Effector memory CD4-positive, alpha-beta T cell (primary cell): ENCODE measurements around the gene ZFP62.
"Not testable (repeated sequence)": the region's sequence is repeated elsewhere in the genome, so short reads cannot be mapped to it uniquely, and the experiment has no call there.

Experiments used
- DNase-seq, 3 donors: peaks; one replicate each; pipeline ENCODE4 v3.0.0-alpha.2; 2020
- H3K27ac ChIP-seq: 2 replicates; pipeline ENCODE4 v1.7.0; 2013; ENCODE audit warnings: mild to moderate bottlenecking, low read length, moderate library complexity; ENCODE audit not compliant: insufficient read depth, poor library complexity, severe bottlenecking
- H3K27me3 ChIP-seq: replicated peaks from 2 replicates; pipeline ENCODE4 v1.7.0; 2013; ENCODE audit warnings: mild to moderate bottlenecking, low read length; ENCODE audit not compliant: insufficient read depth, control insufficient read depth, poor library complexity, severe bottlenecking
- H3K36me3 ChIP-seq: 2 replicates; pipeline ENCODE4 v1.7.0; 2013; ENCODE audit warnings: mild to moderate bottlenecking, low read length, moderate library complexity; ENCODE audit not compliant: control insufficient read depth, insufficient read depth
- H3K4me1 ChIP-seq: 2 replicates; pipeline ENCODE4 v1.7.0; 2013; ENCODE audit warnings: low read length, mild to moderate bottlenecking; ENCODE audit not compliant: control insufficient read depth, insufficient read depth, poor library complexity, severe bottlenecking
- H3K4me3 ChIP-seq: 2 replicates; pipeline ENCODE4 v1.7.0; 2013; ENCODE audit warnings: low read length, low read depth, mild to moderate bottlenecking; ENCODE audit not compliant: insufficient read depth, poor library complexity, severe bottlenecking
- H3K9me3 ChIP-seq: 2 replicates; pipeline ENCODE4 v1.7.0; 2013; ENCODE audit warnings: mild to moderate bottlenecking, low read length, moderate library complexity; ENCODE audit not compliant: control insufficient read depth

ZFP62 gene

GRCh38 chr5:180895330-180895729, 34.3 kb upstream of the ZFP62 start:
- H3K36me3 ChIP-seq, H3K9me3 ChIP-seq, DNase-seq, H3K27me3 ChIP-seq, H3K4me1 ChIP-seq, H3K27ac ChIP-seq, H3K4me3 ChIP-seq: not testable (repeated sequence)

DNA sequence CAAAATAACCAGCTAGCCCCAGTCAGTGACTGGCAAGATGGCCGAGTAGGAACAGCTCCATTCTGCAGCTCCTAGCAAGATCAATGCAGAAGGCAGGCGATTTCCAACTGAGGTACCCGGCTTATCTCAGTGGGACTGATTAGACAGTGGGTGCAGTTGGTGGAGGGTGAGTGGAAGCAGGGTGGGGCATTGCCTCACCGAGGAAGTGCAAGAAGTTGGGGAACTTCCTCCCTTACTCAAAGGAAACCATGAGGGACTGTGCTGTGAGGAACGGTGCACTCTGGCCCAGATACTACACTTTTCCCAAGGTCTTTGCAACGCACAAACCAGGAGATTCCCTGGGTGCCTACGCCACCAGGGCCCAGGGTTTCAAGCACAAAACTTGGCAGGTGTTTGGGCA, 28.3 kb upstream of the ZFP62 start:
- Histone ChIP-seq H3K4me1 (no peaks in the 10 kb centered on the region), H3K36me3 (no peaks in the 10 kb centered on the region), H3K9me3 (no peaks in the 10 kb centered on the region), H3K27me3 (no peaks in the 10 kb centered on the region), H3K27ac (no peak overlapping the region), H3K4me3 (no peak overlapping the region)
- DNase-seq = no peak

- not testable (repeated sequence) for H3K36me3 ChIP-seq, H3K9me3 ChIP-seq, H3K4me1 ChIP-seq, H3K4me3 ChIP-seq, H3K27ac ChIP-seq, DNase-seq, H3K27me3 ChIP-seq
Measured at GRCh38 chr5:180885845-180886529, 24.9 kb upstream of the ZFP62 start.

DNA sequence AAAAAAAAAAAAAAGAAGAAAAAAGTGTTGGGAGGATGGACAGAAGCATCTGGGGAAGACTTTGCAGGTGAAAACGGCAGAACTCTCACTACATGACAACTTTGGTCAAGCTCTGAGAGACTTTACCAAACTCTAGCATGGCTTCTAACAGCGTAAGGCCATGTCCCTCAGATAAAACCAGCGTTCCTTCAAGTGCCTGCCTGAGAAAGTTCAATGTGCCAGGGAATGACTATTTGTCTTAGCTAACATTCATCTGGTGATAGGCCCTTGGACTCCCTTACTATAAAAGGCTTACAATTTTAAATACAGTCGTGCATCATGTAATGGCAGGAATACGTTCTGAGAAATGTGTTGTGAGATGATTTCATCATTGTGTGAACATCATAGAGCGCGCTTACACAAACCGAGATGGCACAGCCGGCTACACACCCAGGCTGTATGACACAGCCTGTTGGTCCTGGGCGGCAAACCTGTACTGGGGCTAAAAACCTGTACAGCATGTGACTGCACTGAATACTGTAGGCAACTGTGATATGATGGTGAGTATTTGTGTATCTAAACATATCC, 14.9 kb upstream of the ZFP62 start:
- Histone ChIP-seq H3K9me3 (no peaks in the 10 kb centered on the region), H3K4me3 (no peak overlapping the region), H3K27ac (no peak overlapping the region), H3K36me3 (no peaks in the 10 kb centered on the region), H3K4me1 (peaks cover 3% of the 10 kb centered on the region), H3K27me3 (no peaks in the 10 kb centered on the region)
- no peak for DNase-seq

DNA sequence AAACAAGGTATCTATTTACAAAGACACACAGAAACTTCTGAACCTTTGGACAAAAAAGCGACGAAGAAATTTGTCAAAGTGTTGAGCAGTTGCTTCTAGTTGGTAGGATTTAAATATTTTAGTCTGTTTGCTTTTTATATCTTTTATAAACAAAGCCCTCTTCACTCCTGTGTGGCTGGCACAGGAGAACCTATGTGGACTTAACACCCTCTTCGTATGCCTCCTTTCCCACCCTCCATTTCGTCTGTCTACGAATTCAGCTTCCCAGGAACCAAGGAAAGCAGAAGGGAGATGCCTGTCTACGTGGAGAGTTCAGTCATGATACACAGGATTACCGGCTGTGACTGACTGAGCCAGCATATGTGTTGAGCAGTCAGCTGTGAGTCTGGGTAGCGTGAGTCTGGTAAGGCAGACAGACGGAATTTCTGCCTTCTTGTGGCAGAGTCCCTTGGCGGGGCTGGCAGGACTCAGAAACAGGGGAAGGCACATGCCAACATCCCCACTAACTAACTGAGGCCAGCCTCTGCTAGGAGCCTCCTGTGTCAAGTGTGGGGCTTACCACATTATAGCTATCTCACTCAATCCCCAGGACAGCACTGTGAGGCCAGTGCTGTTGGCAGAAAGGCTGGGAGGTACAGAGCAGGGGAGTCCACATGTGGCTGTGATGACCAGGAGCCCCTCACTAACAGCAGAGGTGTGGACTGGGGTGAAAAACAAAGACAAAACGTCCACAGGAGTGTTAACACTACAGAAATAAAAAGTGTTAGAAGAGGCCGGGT, 13.9 kb upstream of the ZFP62 start:
- Histone ChIP-seq H3K36me3 (no peaks in the 10 kb centered on the region), H3K4me3 (no peak overlapping the region), H3K27me3 (no peaks in the 10 kb centered on the region), H3K9me3 (no peaks in the 10 kb centered on the region), H3K4me1 (peaks cover 3% of the 10 kb centered on the region), H3K27ac (no peak overlapping the region)
- no peak for DNase-seq

DNA sequence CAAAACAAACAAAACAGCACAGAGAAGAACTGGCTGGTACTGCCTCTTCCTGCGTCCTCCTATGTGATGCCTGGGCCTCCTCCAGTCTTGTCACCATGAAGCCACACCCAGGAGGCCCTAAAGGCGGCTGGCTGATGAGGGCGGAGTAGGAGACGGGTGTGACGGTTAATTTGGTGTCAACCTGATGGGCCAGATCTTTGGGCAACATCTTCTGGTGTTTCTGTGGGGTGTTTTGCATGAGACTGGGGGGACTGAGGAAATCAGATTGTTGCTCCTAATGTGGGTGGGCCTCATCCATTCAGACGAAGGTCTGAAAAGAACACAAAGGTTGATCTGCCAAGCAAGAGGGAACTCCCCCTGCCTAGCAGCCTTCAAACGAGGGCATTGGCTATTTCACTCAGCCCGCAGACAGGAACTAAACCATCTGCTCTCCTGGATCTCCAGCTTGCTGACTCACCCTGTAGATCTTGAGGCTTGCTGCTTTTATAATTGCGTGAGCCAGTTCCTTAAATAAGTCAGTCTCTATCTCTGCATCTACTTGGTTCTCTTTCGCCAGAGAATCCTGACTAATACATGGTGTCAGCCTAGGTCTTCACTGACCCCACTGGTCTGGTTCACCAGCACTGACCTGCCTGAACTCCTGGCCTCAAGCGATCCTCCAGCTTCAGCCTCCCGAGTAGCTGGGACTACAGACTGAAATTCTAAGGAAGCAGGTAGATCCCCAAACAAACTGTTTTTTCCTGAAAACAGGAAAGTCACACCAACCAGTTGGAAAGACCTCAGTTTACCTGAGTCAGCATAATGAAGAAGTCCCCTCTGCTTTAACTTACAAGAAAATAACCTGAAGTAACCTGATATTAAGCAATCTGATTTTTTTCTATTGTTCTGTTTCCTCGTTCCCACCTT, 12.8 kb upstream of the ZFP62 start:
- H3K4me3 ChIP-seq = no peak overlapping the region

GRCh38 chr5:180872419-180872818, 11.3 kb upstream of the ZFP62 start:
- no peak for DNase-seq
- Histone ChIP-seq H3K9me3 (no peaks in the 10 kb centered on the region), H3K4me3 (no peak overlapping the region), H3K36me3 (no peaks in the 10 kb centered on the region), H3K4me1 (peaks cover 3% of the 10 kb centered on the region), H3K27ac (no peak overlapping the region), H3K27me3 (no peaks in the 10 kb centered on the region)

More for the DNA sequence above, 12.8 kb upstream of the ZFP62 start:
- Histone ChIP-seq H3K27ac (no peak overlapping the region), H3K36me3 (no peaks in the 10 kb centered on the region), H3K27me3 (no peaks in the 10 kb centered on the region), H3K4me1 (peaks cover 3% of the 10 kb centered on the region), H3K9me3 (no peaks in the 10 kb centered on the region)
- peak; percentile 13 to 23 (median 18) for DNase-seq

- no peak for DNase-seq
- Histone ChIP-seq H3K27ac (no peak overlapping the region), H3K27me3 (no peaks in the 10 kb centered on the region), H3K36me3 (no peaks in the 10 kb centered on the region), H3K4me1 (peaks cover 3% of the 10 kb centered on the region), H3K4me3 (no peak overlapping the region), H3K9me3 (no peaks in the 10 kb centered on the region)
Measured at GRCh38 chr5:180870276-180871068, 9.4 kb upstream of the ZFP62 start.

GRCh38 chr5:180869587-180869986, 8.5 kb upstream of the ZFP62 start:
- Histone ChIP-seq H3K36me3 (no peaks in the 10 kb centered on the region), H3K9me3 (no peaks in the 10 kb centered on the region), H3K4me3 (no peak overlapping the region), H3K4me1 (peaks cover 3% of the 10 kb centered on the region), H3K27me3 (no peaks in the 10 kb centered on the region), H3K27ac (no peak overlapping the region)
- DNase-seq = no peak
